ENCODE data around the gene SNX33.

The SNX33 gene

GRCh38 chr15:75666823-75667501 lies 19.2 kb downstream of the SNX33 start:
- no peak overlapping the region for H3K27ac ChIP-seq (ENCODE audit: low read depth, low read length)
- H3K9me3 ChIP-seq (ENCODE audit: insufficient read depth, low read depth, low read length), result no peaks in the 10 kb centered on the region

GRCh38 chr15:75669191-75669878 lies 21.6 kb downstream of the SNX33 start:
- Histone ChIP-seq H3K27ac (ENCODE audit: low read depth, low read length) (no peak overlapping the region), H3K36me3 (ENCODE audit: insufficient read depth, low read length) (no peaks in the 10 kb centered on the region), H3K4me1 (ENCODE audit: insufficient read depth, low read length) (peaks cover 15% of the 10 kb centered on the region), H3K9me3 (ENCODE audit: insufficient read depth, low read depth, low read length) (no peaks in the 10 kb centered on the region), H3K9ac (ENCODE audit: low read depth, low read length) (no peak overlapping the region), H3K4me3 (ENCODE audit: low read length) (no peak overlapping the region), H3K27me3 (ENCODE audit: insufficient read depth, low read length) (no peaks in the 10 kb centered on the region)
- 89% methylated on average over 14 of the region's 14 CpGs for WGBS

More at GRCh38 chr15:75666823-75667501, 19.2 kb downstream of the SNX33 start:
- Histone ChIP-seq H3K27me3 (ENCODE audit: insufficient read depth, low read length) (no peaks in the 10 kb centered on the region), H3K4me3 (ENCODE audit: low read length) (no peak overlapping the region), H3K4me1 (ENCODE audit: insufficient read depth, low read length) (peaks cover under 1% of the 10 kb centered on the region; the same call in 1 of the 2 replicates), H3K36me3 (ENCODE audit: insufficient read depth, low read length) (no peaks in the 10 kb centered on the region), H3K9ac (ENCODE audit: low read depth, low read length) (no peak overlapping the region)
- 87% methylated on average over 15 of the region's 15 CpGs for WGBS

DNA sequence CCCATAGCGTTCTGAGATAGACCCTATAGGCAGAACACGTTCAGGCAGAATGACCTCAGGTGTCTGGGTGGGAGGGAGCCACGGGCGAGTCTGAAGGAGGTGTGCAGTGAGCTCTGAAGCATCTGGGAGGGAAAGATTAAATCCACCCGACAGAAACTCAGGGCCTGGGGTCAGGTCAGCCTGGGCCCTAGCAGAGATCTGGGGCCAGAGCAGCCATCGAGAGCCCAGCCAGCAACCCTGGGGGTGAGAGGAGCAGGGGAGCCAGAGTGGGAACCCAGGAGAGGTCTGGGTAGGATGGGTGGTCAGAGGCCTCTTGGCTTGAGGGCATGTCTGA lies 22.1 kb downstream of the SNX33 start:
- 78% methylated on average over 6 of the region's 6 CpGs for WGBS
- Histone ChIP-seq H3K27ac (ENCODE audit: low read depth, low read length) (no peak overlapping the region), H3K36me3 (ENCODE audit: insufficient read depth, low read length) (no peaks in the 10 kb centered on the region)

GRCh38 chr15:75671730-75672602 lies 24.3 kb downstream of the SNX33 start:
- Histone ChIP-seq H3K4me3 (ENCODE audit: low read length) (no peak overlapping the region), H3K27me3 (ENCODE audit: insufficient read depth, low read length) (no peaks in the 10 kb centered on the region), H3K4me1 (ENCODE audit: insufficient read depth, low read length) (peaks cover 15% of the 10 kb centered on the region), H3K9ac (ENCODE audit: low read depth, low read length) (no peak overlapping the region), H3K27ac (ENCODE audit: low read depth, low read length) (0 out of 2 replicates have a peak overlapping the region, but pooled peaks have one; percentile 22), H3K36me3 (ENCODE audit: insufficient read depth, low read length) (no peaks in the 10 kb centered on the region), H3K9me3 (ENCODE audit: insufficient read depth, low read depth, low read length) (no peaks in the 10 kb centered on the region)
- 79% methylated on average over 11 of the region's 11 CpGs for WGBS

More for the DNA sequence above, 22.1 kb downstream of the SNX33 start:
- Histone ChIP-seq H3K27me3 (ENCODE audit: insufficient read depth, low read length) (no peaks in the 10 kb centered on the region), H3K9me3 (ENCODE audit: insufficient read depth, low read depth, low read length) (no peaks in the 10 kb centered on the region), H3K4me1 (ENCODE audit: insufficient read depth, low read length) (peaks cover 15% of the 10 kb centered on the region), H3K4me3 (ENCODE audit: low read length) (no peak overlapping the region), H3K9ac (ENCODE audit: low read depth, low read length) (no peak overlapping the region)

DNA sequence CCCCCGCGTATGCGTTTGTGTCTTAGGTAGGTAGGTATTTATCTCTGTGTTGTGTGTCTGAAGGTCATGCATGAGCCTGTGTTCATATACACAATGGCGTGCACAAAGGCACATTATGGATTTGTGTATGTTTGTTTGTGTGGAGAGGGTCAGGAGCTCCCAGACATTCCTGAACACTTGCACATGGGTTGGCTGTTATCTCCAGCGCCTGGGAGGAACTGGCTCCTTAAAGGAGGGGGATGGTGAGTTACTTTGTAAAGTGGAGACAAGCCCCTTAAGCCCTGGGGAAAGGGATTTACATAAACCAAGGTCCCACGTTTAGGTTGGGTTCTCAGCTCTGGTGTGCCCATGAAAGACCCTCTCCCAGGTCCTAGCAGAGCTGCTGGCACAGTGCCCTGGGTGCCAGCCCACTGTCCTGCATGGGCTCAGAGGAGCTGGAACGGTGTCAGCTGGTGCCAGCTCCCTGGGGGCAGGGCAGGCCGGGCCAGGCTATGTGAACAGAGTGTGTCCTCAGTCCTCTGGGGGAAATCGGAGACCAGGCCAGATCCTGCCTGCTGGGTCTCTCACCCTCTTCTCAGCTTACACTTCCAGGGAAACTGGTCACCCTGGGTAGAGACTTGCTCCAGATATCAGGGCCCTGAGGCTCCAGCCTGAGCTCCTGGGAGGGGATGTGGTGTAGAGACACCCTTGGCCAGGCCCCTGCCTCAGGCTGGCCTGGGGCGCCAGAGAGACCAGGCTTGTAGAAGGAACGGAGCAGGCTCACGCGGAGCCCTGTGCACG lies 25.1 kb downstream of the SNX33 start:
- Histone ChIP-seq H3K27me3 (ENCODE audit: insufficient read depth, low read length) (no peaks in the 10 kb centered on the region), H3K9me3 (ENCODE audit: insufficient read depth, low read depth, low read length) (no peaks in the 10 kb centered on the region), H3K4me3 (ENCODE audit: low read length) (no peak overlapping the region), H3K36me3 (ENCODE audit: insufficient read depth, low read length) (no peaks in the 10 kb centered on the region), H3K9ac (ENCODE audit: low read depth, low read length) (no peak overlapping the region), H3K27ac (ENCODE audit: low read depth, low read length) (peak overlapping the region; percentile 25; the same call in 1 of the 2 replicates), H3K4me1 (ENCODE audit: insufficient read depth, low read length) (peaks cover 15% of the 10 kb centered on the region)
- 62% methylated on average over 14 of the region's 14 CpGs for WGBS

- H3K27me3 ChIP-seq (ENCODE audit: insufficient read depth, low read length), result no peaks in the 10 kb centered on the region
- no peak overlapping the region for H3K9ac ChIP-seq (ENCODE audit: low read depth, low read length)
- WGBS, result 92% methylated on average over 10 of the region's 10 CpGs
- H3K4me3 ChIP-seq (ENCODE audit: low read length), result no peak overlapping the region
- no peak overlapping the region for H3K27ac ChIP-seq (ENCODE audit: low read depth, low read length)
- no peaks in the 10 kb centered on the region for H3K36me3 ChIP-seq (ENCODE audit: insufficient read depth, low read length)
- peaks cover 15% of the 10 kb centered on the region for H3K4me1 ChIP-seq (ENCODE audit: insufficient read depth, low read length)
- H3K9me3 ChIP-seq (ENCODE audit: insufficient read depth, low read depth, low read length), result no peaks in the 10 kb centered on the region
Measured at GRCh38 chr15:75673426-75674235, 25.9 kb downstream of the SNX33 start.

- no peaks in the 10 kb centered on the region for H3K36me3 ChIP-seq (ENCODE audit: insufficient read depth, low read length)
- 80% methylated on average over 8 of the region's 8 CpGs for WGBS
- H3K9me3 ChIP-seq (ENCODE audit: insufficient read depth, low read depth, low read length), result no peaks in the 10 kb centered on the region
- H3K4me3 ChIP-seq (ENCODE audit: low read length), result no peak overlapping the region
- no peaks in the 10 kb centered on the region for H3K27me3 ChIP-seq (ENCODE audit: insufficient read depth, low read length)
- H3K9ac ChIP-seq (ENCODE audit: low read depth, low read length), result no peak overlapping the region
- H3K4me1 ChIP-seq (ENCODE audit: insufficient read depth, low read length), result peaks cover 15% of the 10 kb centered on the region
- H3K27ac ChIP-seq (ENCODE audit: low read depth, low read length), result no peak overlapping the region
Measured at GRCh38 chr15:75674366-75674765, 26.7 kb downstream of the SNX33 start.

- Histone ChIP-seq H3K36me3 (ENCODE audit: insufficient read depth, low read length) (no peaks in the 10 kb centered on the region), H3K9ac (ENCODE audit: low read depth, low read length) (no peak overlapping the region), H3K4me1 (ENCODE audit: insufficient read depth, low read length) (peaks cover 20% of the 10 kb centered on the region), H3K27me3 (ENCODE audit: insufficient read depth, low read length) (no peaks in the 10 kb centered on the region), H3K27ac (ENCODE audit: low read depth, low read length) (no peak overlapping the region), H3K9me3 (ENCODE audit: insufficient read depth, low read depth, low read length) (no peaks in the 10 kb centered on the region), H3K4me3 (ENCODE audit: low read length) (no peak overlapping the region)
- WGBS, result 94% methylated on average over 41 of the region's 41 CpGs
Measured at GRCh38 chr15:75675579-75676404, 28.1 kb downstream of the SNX33 start.

- Histone ChIP-seq H3K9ac (ENCODE audit: low read depth, low read length) (no peak overlapping the region), H3K36me3 (ENCODE audit: insufficient read depth, low read length) (no peaks in the 10 kb centered on the region), H3K27ac (ENCODE audit: low read depth, low read length) (no peak overlapping the region), H3K9me3 (ENCODE audit: insufficient read depth, low read depth, low read length) (no peaks in the 10 kb centered on the region), H3K4me1 (ENCODE audit: insufficient read depth, low read length) (peaks cover 20% of the 10 kb centered on the region), H3K27me3 (ENCODE audit: insufficient read depth, low read length) (no peaks in the 10 kb centered on the region), H3K4me3 (ENCODE audit: low read length) (no peak overlapping the region)
- 95% methylated on average over 30 of the region's 30 CpGs for WGBS
Measured at GRCh38 chr15:75676688-75677464, 29.2 kb downstream of the SNX33 start.
